NCI-H524 (cell line): ENCODE measurements around the gene FLOT1.
"Not testable (repeated sequence)": the region's sequence is repeated elsewhere in the genome, so short reads cannot be mapped to it uniquely, and the experiment has no call there.

Source experiments
- DNase-seq, 2 experiments: peaks; one replicate each; lab custom pipeline; 2025; lab: John Stamatoyannopoulos, UW

Gene FLOT1

GRCh38 chr6:30747300-30747687 lies 4.8 kb upstream of the FLOT1 start:
- DNase-seq, result no peak

- peak; percentile 37 to 62 for DNase-seq
These were observed 1.7 kb upstream of the FLOT1 start, which contains the start of gene IER3 for GRCh38 chr6:30744054-30744805. Gene IER3 (minus strand): TSS chr6:30744547. CDS start chr6:30744518, 29 bp downstream.

- no peak for DNase-seq
These were observed 889 bp upstream of the FLOT1 start for GRCh38 chr6:30743099-30744053.

GRCh38 chr6:30741789-30742315 lies 635 bp downstream of the FLOT1 start:
- DNase-seq, result no peak

GRCh38 chr6:30741063-30741779 lies 1.3 kb downstream of the FLOT1 start:
- DNase-seq, result no peak

GRCh38 chr6:30740540-30740870 lies 2.0 kb downstream of the FLOT1 start:
- no peak for DNase-seq

GRCh38 chr6:30738532-30738931 lies 4.0 kb downstream of the FLOT1 start:
- DNase-seq, result no peak

- DNase-seq, result no peak
These were observed 6.7 kb downstream of the FLOT1 start for GRCh38 chr6:30735668-30736314.

GRCh38 chr6:30732237-30732943 lies 10.1 kb downstream of the FLOT1 start:
- DNase-seq, result no peak

- DNase-seq, result peak; percentile 82 to 86
These were observed 11.7 kb downstream of the FLOT1 start for GRCh38 chr6:30730601-30731435.

- DNase-seq, result no peak
These were observed 14.4 kb downstream of the FLOT1 start for GRCh38 chr6:30727920-30728553.

- DNase-seq, result no peak
These were observed 15.7 kb downstream of the FLOT1 start for GRCh38 chr6:30726506-30727413.

- DNase-seq, result peak; percentile 14 to 44
These were observed 16.6 kb downstream of the FLOT1 start for GRCh38 chr6:30725713-30726505.

- peak in 1 of 2 experiments; percentile 20 for DNase-seq
These were observed 17.4 kb downstream of the FLOT1 start for GRCh38 chr6:30724906-30725667.

GRCh38 chr6:30723843-30724741 lies 18.4 kb downstream of the FLOT1 start:
- DNase-seq, result not testable (repeated sequence)
